BE2C (cell line): Measurements from ENCODE around the gene PKM.

Experiments used
- DNase-seq: peaks from one replicate; pipeline ENCODE4 v3.0.0-alpha.2; 2020
- H3K27me3 ChIP-seq: fragments of 250-450 bp; sonication (Bioruptor Pico); 2 replicates; pipeline ENCODE4 v1.5.1; 2020; ENCODE audit warnings: mild to moderate bottlenecking
- H3K36me3 ChIP-seq: fragments of 250-450 bp; sonication (Bioruptor Pico); 2 replicates; pipeline ENCODE4 v1.5.1; 2020; ENCODE audit warnings: mild to moderate bottlenecking
- H3K4me1 ChIP-seq: fragments of 250-450 bp; sonication (Bioruptor Pico); 2 replicates; pipeline ENCODE4 v1.5.1; 2020
- H3K4me3 ChIP-seq: 2 replicates; pipeline ENCODE4 v1.5.1; 2011; ENCODE audit warnings: low read depth, low read length
- H3K9me3 ChIP-seq: fragments of 250-450 bp; sonication (Bioruptor Pico); 2 replicates; pipeline ENCODE4 v1.5.1; 2020
- TF ChIP-seq, protein P1 (sequence below): IDR thresholded peaks from 2 replicates; pipeline ENCODE4 v1.5.1; 2012; ENCODE audit warnings: mild to moderate bottlenecking, low read depth, low read length

The PKM gene

DNA sequence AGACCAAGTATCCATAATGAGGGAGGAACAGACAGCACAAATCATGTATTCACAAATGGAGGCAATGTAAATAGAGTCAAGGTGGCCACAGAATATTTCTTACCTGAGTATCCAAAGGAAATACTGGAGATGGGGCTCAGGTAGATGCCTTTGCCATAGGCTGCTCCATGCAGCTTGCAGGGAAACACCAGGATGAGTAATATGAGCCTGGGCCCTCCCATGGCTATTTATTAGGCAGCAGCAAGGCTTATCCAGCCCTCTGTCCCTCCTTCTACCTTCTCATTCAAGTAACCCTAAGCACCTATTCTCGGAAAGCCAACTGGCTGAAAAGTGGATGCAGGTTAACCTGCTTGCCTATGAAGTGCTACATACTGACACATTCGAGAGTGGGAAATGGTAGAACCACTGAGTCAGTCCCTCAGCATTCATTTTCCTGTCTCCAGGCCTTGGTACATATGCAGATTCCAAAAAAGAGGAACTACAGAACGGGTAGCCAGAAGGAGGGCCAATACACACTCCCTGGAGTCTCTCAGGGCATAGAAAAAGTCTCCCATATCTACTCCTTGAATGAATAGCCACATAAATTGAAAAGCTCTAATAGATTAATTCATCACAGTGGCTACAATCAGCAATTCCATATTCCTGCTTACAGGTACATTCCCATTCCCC lies 18.3 kb upstream of the PKM start:
- TF ChIP-seq, protein P1, sequence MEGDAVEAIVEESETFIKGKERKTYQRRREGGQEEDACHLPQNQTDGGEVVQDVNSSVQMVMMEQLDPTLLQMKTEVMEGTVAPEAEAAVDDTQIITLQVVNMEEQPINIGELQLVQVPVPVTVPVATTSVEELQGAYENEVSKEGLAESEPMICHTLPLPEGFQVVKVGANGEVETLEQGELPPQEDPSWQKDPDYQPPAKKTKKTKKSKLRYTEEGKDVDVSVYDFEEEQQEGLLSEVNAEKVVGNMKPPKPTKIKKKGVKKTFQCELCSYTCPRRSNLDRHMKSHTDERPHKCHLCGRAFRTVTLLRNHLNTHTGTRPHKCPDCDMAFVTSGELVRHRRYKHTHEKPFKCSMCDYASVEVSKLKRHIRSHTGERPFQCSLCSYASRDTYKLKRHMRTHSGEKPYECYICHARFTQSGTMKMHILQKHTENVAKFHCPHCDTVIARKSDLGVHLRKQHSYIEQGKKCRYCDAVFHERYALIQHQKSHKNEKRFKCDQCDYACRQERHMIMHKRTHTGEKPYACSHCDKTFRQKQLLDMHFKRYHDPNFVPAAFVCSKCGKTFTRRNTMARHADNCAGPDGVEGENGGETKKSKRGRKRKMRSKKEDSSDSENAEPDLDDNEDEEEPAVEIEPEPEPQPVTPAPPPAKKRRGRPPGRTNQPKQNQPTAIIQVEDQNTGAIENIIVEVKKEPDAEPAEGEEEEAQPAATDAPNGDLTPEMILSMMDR, result no peak
- no peak for DNase-seq
- peaks cover 36% of the 10 kb centered on the region for H3K36me3 ChIP-seq
- no peaks in the 10 kb centered on the region for H3K9me3 ChIP-seq
- no peaks in the 10 kb centered on the region for H3K27me3 ChIP-seq
- H3K4me3 ChIP-seq, result no peak overlapping the region
- H3K4me1 ChIP-seq, result no peaks in the 10 kb centered on the region

DNA sequence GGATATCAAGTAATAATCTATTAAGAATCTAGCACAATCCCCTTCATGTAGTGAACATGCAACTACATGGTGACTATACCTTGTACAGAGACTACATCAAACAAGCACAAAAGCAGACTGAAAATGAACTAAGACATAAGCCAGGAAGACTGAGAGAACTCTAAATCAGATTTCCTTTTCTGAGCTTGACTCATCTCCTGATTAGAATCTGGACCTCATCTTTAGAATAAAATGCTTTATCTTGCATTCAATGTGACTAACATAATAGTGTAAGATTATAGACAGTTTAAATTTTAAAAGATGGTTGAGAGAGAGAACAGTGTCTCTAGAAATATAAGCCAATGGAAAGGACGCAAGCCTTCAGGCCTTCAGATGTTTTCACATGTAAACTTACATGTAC lies 17.5 kb upstream of the PKM start:
- no peaks in the 10 kb centered on the region for H3K27me3 ChIP-seq
- no peaks in the 10 kb centered on the region for H3K9me3 ChIP-seq
- H3K36me3 ChIP-seq, result peaks cover 38% of the 10 kb centered on the region
- TF ChIP-seq, protein P1, result no peak
- H3K4me1 ChIP-seq, result no peaks in the 10 kb centered on the region
- DNase-seq, result no peak
- H3K4me3 ChIP-seq, result no peak overlapping the region

DNA sequence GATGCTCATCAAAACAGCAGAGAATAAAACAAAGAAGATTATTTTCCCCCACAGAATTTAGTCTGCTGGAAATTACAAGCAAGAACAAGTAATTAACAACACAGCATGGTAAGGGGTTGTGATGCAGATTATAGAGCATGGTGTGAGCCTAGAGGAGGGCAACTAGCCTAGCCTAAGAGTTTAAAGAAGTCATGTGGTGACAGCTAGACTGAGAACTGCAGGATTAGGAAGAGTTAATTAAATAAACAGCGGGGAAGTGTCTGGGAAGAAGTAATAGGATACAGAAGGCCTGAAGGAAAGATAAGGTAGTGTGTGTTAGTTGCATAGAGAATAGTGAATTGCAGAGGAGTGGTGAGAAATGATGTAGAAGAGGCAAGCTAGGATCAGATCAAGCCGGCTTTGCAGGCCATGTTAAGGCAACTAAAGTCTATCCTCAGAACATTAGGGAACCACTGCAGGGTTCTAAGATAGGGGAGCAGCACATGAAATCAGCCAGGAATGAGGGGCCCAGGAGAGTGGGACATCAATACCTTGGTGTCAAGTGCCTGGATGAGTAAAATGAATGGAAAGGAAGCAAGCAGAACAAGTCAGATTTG lies 11.9 kb upstream of the PKM start:
- Histone ChIP-seq H3K9me3 (no peaks in the 10 kb centered on the region), H3K4me1 (no peaks in the 10 kb centered on the region), H3K4me3 (no peak overlapping the region), H3K27me3 (no peaks in the 10 kb centered on the region), H3K36me3 (peaks cover 33% of the 10 kb centered on the region)
- DNase-seq, result no peak
- TF ChIP-seq, protein P1, result no peak

DNA sequence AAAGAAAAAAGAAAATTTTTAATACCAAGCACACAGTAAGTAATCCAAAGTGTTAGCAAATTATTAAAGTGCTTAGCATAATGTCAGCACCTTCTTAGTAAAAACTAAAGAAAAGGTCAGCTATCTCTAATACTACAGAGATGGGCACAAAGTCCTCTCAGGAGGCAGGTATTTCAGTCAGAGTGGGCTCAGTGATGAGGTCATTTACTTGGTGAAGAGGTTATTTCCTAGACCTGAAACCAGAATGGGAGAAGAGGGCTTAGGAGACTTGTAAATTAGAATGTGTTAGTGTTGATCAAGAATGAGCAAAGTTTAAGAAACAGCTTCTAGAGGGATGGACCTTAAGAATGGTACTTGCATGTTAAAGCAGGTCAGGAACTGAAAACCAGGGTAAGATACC lies 8.7 kb upstream of the PKM start:
- TF ChIP-seq, protein P1, result no peak
- no peak for DNase-seq
- Histone ChIP-seq H3K36me3 (peaks cover 31% of the 10 kb centered on the region), H3K27me3 (no peaks in the 10 kb centered on the region), H3K4me3 (no peak overlapping the region), H3K4me1 (peaks cover 8% of the 10 kb centered on the region; the same call in 1 of the 2 replicates), H3K9me3 (no peaks in the 10 kb centered on the region)

DNA sequence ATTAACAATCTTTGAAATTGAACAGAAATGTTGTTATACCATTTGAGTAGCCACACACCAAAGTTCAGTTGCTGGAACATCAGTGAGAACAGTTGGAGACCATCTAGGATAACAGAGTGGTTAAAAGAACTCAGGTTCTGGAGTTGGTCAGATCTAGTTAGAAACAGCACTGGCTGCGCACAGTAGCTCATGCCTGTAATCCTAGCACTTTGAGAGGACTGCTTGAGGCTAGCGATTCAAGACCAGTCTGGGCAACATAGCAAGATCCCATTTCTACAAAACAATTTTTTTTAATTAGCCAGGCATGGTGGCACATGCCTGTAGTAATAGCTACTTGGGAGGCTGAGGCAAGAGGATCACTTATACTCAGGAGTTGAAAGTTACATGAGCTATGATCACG lies 7.6 kb upstream of the PKM start:
- Histone ChIP-seq H3K9me3 (no peaks in the 10 kb centered on the region), H3K4me3 (no peak overlapping the region), H3K36me3 (peaks cover 20% of the 10 kb centered on the region), H3K4me1 (peaks cover 8% of the 10 kb centered on the region; the same call in 1 of the 2 replicates), H3K27me3 (no peaks in the 10 kb centered on the region)
- TF ChIP-seq, protein P1, result no peak
- no peak for DNase-seq

DNA sequence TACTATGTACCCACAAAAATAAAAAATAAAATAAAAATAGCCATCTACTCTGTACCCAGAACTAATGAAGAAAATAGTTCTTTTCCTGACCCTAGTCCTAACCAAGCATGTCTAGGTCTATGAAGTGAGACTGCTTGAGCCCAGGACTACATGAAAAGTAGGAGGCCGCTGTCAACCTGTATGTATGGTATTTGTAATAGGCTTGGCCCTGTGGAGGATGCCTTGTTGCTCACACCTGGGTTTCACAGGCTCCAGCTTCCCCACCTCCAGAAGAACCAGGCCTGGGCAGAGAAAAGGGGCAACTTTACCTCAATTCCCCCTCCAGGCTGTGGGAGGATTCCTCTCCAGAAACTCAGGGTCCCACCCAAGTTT lies 6.8 kb upstream of the PKM start:
- Histone ChIP-seq H3K36me3 (peaks cover 20% of the 10 kb centered on the region), H3K27me3 (no peaks in the 10 kb centered on the region), H3K4me1 (peaks cover 9% of the 10 kb centered on the region), H3K4me3 (no peak overlapping the region), H3K9me3 (no peaks in the 10 kb centered on the region)
- TF ChIP-seq, protein P1, result no peak
- no peak for DNase-seq
